Skin epidermis (tissue), 12 donors: ENCODE data around the gene TMEM190.
"Not testable (repeated sequence)": the region's sequence is repeated elsewhere in the genome, so short reads cannot be mapped to it uniquely, and the experiment has no call there.

Experiments used
- H3K27ac ChIP-seq, 21 experiments: fragments of 200-600 bp; sonication (generic) in 11 of 21; one replicate each; pipeline ENCODE4 v1.5.0; 2020; ENCODE audit warnings: mild to moderate bottlenecking in 3 of 21, inconsistent platforms in 2 of 21, moderate library complexity in 2 of 21
- H3K4me3 ChIP-seq, 7 experiments: fragments of 200-600 bp; sonication (generic) in 2 of 7; one replicate each; pipeline ENCODE4 v1.5.0; 2020; ENCODE audit warnings: inconsistent platforms in 2 of 7, mild to moderate bottlenecking in 2 of 7, moderate library complexity in 1 of 7

Gene TMEM190

DNA sequence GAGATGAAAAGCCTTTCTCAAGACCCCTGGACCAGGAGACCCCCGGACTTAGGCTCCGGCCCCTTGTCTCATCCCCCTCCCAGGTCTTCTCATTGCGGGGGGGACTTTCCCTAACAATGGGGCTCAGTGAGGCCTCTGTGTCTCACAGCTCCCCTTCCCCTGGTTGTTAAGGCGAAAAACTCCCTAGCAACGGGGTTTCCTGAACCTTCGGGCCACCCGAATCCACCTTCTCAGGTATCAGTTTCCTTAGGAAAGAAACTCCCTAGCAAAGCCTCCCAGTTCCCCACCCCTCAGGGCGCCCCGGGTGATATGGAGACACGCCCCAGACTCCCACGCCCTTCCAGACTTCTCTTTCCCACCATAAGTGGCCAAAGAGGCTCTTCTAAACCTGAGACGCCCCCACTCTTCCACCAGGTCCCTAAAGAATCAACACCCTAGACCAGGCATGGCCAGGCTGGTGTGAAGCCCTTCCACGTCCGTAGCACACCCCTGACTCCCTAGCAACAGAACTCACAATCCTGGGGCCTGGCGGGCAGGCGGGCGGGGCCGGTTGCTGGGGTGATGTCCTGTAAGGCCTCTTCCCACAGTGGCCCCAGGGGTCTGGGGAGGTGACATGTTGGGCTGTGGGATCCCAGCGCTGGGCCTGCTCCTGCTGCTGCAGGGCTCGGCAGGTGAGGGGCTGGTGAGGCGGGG is at the start of gene TMEM190:
TMEM190 (plus strand) TSS at position 586 of the 693 bp plus-strand sequence; CDS start at position 614, 28 bp downstream.
- Histone ChIP-seq H3K27ac (no peak within 1 kb of the TSS), H3K4me3 (no peak within 1 kb of the TSS)

DNA sequence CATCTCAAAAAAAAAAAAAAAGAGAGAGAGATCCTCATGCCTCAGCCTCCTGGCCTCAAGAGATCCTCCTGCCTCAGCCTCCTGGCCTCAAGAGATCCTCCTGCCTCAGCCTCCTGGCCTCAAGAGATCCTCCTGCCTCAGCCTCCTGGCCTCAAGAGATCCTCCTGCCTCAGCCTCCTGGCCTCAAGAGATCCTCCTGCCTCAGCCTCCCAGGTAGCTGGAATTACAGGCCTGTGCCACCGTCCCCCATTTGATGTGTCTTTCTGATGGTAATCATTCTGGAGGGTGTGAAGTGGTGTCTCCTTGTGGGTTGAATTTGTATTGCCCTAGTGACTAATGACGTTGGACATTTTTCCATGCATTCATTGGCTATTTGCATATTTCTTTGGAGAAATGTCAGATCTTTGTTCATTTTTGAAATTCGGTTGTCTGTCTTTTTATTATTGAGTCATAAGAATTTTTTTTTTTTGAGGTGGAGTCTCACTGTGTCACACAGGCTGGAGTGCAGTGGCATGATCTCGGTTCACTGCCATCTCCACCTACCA is 47.8 kb upstream of the TMEM190 start:
- H3K27ac ChIP-seq, H3K4me3 ChIP-seq: not testable (repeated sequence)

DNA sequence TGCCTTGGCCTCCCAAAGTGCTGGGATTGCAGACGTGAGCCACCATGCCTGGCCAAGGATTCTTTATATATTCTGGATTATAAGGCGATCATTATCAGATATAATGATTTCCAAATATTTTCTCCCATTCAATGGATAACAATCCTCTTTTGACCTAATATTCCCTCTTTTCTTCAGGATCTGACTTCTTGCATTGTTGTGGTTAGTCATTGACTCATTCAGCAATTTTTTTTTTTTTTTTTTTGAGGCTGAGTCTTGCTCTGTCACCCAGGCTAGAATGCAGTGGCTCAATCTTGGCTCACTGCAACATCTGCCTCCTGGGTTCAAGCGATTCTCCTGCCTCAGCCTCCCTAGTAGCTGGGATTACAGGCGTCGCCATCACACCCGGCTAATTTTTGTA is 46.8 kb upstream of the TMEM190 start:
- H3K27ac ChIP-seq, H3K4me3 ChIP-seq: not testable (repeated sequence)

DNA sequence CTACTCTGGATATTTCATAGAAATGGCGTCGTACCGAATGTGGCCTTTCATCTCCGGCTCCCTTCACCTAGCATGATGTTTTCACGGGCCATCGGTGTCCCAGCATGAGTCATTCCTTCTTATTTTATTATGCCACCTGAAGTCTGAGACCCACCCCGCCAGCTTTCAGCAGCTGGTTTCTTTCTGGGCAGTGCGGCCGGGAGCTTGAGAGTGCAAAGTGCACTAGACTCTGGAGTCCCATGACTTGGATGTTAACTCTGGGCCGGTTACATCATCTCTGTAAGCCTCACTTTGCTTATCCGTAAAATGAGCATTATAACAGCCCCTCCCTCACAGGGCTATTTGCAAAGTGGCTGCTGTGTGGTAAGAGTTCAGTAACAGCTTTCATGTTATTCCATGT is 42.8 kb upstream of the TMEM190 start:
- H3K4me3 ChIP-seq: no peak overlapping the region
- no peak overlapping the region for H3K27ac ChIP-seq

DNA sequence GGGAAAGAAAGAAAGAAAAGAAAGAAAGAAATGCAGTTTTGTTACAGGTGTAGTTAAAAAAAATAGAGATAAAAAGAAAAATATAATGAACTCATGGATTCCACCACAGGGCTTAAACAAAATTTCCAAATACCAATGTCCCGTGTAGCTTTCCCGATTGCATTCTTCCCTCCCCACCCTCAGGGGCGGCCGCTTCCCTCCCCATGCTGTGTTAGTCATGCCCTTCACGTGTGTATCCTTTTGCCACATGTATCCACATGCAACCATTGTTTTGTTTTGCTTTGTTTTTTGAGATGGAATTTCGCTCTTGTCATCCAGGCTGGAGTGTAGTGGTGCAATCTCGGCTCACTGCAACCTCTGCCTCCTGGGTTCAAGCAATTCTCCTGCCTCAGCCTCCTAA is 40.5 kb upstream of the TMEM190 start:
- Histone ChIP-seq H3K4me3 (no peak overlapping the region), H3K27ac (peak overlapping the region in 1 of 21 experiments; percentile 25)

DNA sequence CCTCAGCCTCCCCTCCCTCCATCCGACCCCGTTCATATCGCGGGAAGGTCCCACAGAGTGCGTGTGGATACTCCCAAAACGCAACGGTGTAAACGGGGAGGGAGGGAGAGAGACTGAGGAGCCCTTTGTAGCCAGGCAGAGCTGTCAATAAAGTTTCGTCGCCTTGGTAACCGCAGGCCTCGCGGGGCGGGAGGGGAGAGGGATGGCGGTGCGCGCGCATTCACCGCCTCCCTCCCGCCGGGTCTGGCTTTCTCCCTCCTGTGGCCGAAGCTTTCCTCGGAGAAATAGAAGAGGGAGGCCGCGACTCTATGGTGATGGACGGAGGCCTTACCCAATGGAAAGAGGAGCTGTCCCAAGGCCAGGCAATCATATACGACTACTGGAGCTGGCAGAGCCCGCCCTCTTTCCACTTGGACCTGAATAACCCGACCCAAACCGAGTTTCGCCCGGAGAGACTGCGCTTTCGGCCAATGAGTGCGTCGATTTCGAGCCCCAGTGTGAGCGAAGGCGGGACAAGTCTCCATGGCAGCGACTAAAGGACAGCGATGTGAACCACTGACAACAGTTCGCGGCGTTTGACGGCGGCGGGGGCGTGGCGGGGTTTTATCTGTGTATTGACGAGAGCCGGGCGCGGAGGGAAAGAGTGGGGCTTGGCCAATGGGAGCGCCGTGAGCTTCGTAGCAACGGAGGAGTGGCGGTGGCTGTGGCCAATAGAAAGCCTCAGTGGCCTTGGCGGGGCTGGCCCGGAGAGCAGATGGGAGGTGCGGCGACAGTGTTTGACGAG is 37.3 kb upstream of the TMEM190 start, which contains the start of gene KMT5C:
KMT5C (plus strand) TSS at position 772 of the 784 bp plus-strand sequence. CDS start 2,061 bp downstream, outside the sequence.
- H3K27ac ChIP-seq: peak within 1 kb of the TSS; percentile 77 to 99 (median 96)
- H3K4me3 ChIP-seq: peak within 1 kb of the TSS; percentile 49 to 88 (median 74)

DNA sequence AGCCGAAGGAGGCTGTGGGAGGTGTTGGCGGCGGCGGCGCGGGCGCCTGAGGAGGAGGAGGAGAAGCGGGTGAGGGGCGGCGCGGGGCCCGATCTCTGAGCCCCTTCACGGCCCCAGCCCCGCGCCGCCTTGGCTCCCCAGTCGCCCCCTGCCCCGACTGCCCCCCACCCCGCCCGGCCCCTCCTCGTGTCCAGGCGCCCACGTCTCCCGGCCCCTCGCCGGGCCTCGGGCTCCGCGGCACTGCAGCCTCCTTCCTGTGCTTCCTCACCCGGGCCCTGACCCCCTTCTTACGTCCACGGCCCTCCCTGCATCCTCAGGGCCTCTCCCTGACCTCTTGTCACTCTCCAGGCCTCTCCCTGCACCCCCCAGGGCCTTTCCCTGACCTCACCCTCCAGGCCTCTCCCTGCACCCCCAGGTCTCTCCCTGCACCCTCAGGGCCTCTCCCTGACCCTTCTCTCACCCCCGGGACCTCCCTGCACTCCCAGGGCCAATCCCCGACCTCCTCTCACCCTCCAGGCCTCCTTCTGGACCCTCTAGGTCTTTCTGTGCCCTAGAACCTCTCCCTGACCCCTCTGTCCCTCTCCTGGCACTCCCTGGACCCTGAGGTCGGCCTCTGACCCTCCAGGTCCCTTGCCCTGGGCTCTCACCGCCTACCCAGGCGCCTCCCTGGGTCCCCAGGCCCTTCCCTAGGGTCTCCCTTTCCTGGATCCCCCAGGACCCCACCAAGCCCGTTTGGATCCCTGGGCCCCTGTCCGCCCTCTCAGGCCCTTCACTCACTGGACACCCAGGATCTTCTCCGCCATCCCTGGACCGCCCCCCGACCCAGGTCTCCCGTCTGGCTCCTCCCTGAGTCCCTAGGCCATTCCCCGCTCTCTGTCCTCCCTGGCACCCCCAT is 36.5 kb upstream of the TMEM190 start:
- H3K4me3 ChIP-seq: peak overlapping the region; percentile 49 to 88 (median 74)
- peak overlapping the region; percentile 74 to 99 (median 95) for H3K27ac ChIP-seq

DNA sequence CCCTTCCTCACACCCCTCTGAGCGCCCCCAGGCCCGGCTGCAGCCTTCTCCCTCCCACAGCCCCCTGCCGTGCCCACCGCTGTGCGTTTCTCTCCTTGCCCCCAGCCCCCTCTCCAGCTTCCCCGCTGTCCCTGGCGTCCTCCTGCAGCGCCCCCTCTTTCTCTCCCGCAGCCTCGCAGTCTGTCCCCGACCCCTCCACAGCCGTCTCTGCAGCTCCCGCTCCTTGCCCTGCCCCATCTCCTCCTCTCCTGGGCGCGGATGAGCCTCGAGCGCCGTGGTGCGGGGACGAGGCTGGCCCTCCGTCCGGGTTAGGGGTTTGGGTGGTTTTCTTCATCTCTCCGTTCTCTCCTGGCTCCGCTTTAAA is 35.9 kb upstream of the TMEM190 start:
- Histone ChIP-seq H3K4me3 (peak overlapping the region; percentile 49 to 88 (median 74)), H3K27ac (peak overlapping the region in 20 of 21 experiments; percentile 74 to 99 (median 95))

DNA sequence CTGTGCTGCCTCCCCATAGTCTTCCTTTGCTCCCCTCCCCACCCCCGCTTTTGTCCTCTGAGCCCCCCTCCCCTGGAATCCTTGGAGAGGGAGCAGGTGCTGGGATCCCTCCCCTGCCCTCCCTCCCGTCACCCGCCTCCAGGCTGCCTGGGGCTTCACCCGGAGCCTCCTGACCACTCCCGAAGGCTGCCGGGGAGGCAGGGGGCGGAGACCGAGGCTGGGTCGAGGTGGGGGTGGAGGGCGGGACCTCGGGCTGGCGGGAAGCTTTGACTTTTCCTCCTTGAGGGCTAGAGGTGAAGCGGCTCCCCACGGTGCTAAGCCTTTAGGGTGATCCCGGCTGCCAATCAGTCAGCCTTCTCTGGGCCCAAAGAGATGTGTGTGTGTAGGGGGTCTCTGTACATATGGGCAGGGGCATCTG is 35.4 kb upstream of the TMEM190 start:
- peak overlapping the region; percentile 49 to 88 (median 74) for H3K4me3 ChIP-seq
- peak overlapping the region in 16 of 21 experiments; percentile 91 to 99 (median 95) for H3K27ac ChIP-seq

DNA sequence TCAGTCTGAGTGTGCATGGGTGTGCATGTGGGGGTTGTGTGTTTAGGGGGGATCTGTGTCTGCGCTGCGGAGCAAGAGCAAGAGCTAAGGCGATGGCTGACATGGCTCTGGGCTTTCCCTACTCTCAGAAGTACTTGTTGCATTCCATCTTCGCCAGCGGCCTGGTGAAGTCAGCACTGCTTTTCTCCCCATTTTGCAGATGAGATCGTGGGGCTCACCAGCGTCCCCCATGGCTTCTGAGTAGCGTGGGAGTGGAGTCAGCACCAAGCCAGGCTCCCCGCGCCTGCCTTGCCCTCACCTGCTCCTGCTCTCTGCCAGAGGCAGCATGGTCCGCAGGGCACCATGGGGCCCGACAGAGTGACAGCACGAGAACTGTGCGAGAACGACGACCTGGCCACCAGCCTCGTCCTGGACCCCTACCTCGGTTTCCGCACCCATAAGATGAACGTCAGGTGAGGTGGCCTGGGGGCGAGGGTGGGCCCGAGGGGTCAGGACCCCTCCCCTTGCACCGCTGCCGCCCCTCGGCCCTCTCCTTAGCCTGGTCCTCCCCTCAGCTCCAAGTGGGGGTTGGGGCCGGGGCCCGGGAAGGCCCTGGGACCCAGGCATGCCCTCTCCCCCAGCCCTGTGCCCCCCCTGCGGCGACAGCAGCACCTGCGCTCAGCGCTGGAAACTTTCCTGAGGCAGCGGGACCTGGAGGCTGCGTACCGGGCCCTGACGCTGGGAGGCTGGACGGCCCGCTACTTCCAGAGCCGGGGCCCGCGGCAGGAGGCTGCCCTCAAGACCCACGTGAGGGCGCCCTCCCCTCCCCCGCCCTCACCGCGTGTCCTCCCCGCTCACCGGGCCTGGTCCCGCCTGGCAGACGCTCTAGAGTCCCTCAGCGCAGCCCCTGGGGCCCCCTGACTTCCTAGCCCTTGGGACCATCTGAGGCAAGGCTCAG is 34.8 kb upstream of the TMEM190 start:
- peak overlapping the region in 1 of 21 experiments; percentile 14 for H3K27ac ChIP-seq
- H3K4me3 ChIP-seq: peak overlapping the region in 3 of 7 experiments; percentile 70 to 81 (median 74)

DNA sequence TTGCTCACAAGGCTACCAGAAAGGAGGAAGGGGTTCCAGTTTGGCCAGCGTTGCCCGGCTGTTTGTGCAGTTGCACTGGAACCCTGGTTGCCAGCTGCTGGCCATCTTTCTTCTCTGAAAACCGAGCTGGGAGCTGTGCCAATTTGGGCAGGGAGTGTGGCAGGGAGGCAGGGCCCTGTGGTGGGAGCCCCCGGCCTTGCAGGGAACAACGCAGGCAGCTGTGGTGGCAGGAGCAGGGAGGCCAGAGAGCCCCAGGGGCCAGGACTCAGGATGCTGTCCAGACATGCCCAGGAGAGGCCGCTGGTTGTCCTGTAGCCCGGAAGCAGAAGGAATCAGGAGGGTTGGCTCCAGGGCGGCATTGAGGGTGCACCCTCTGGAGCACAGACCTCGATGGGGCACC is 32.2 kb upstream of the TMEM190 start:
- H3K4me3 ChIP-seq: no peak overlapping the region
- H3K27ac ChIP-seq: no peak overlapping the region

DNA sequence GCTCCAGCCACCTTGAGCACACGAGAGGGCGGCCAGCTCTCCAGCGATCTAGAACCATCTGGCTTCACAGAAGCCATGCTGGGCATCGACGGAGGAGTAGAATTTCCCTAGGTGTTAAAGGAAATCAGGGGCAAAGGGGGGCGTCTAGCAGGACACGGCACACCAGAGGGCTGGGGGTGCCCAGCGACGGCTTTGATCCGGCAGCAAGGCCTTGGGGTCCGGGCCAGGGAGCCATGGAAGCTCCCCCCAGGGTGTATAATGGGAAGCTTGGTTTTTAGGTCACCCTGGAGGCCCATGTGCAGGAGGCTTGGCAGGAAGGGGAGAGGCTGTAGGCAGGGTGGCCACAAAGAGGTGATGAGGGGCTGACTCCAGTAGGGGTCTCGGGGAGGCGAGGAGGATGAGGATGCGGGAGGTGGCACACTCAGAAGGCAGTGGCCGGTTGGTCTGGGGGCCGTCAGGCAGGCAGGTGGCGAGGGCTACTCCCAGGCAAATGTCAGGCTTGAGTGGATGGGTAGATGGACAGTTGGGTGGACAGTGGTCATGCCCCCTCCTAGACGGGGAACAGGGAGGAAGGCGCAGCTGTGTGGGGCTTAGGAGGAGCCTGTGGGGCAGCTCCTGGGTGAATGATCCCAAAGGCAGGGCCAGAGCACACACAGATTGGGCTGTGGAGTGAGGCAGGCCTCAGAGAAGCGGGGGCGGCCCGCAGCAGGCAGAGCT is 31.4 kb upstream of the TMEM190 start:
- no peak overlapping the region for H3K4me3 ChIP-seq
- H3K27ac ChIP-seq: no peak overlapping the region

DNA sequence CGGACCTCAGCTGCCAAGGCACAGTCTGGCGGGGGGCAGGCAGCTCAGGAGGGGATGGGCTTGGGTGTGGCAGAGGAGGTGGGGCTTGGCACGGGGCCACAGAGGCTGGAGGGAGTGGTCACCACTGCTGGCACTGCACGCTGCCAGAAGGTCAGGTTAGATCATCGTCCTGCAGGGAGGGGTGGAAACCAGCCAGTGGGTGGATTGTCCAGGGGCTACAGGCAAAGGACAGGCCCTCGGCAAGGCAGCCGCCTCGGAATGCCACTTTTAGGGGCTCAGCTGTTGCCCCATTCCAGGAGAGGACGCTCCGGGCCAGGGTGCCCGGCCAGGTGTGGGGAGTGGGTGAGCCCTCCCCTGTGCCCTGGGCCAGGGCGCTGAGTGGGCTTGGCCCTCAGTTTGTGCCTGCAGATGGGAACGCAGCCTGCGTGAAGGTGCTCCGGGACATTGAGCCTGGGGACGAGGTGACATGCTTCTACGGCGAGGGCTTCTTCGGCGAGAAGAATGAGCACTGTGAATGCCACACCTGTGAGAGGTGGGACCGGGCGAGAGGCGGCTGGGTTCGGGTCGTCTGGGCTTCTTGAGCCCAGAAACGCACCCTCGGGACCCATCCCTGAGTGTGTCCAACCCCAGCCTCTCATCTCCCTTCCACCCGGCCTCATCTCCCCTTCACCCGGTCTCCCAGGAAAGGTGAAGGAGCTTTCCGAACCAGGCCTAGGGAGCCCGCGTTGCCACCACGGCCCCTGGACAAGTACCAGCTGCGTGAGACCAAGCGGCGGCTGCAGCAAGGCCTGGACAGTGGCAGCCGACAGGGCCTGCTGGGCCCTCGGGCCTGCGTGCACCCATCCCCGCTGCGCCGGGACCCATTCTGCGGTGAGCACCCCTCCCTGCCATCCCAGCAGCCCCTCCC is 30.6 kb upstream of the TMEM190 start:
- Histone ChIP-seq H3K4me3 (no peak overlapping the region), H3K27ac (no peak overlapping the region)

DNA sequence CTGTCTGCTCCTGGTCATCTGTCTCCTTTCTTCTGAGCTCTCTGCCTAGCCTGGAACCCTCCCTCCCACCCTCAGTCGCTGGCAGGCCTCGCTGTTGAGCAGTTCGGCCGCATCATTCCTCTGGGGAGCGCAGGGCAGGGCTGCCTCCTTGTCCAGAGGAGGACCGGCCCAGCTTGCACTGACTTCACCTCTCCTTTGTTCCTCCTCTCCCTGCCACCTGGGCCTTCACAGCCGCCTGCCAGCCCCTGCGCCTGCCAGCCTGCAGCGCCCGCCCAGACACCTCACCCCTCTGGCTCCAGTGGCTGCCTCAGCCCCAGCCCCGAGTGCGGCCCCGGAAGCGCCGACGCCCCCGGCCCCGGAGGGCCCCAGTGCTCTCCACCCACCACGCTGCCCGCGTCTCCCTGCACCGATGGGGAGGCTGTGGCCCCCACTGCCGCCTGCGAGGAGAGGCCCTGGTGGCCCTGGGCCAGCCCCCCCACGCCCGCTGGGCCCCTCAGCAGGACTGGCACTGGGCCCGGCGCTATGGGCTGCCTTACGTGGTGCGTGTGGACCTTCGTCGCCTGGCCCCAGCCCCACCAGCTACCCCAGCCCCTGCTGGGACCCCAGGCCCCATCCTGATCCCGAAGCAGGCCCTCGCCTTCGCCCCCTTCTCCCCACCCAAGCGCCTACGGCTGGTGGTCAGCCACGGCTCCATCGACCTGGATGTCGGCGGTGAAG is 29.7 kb upstream of the TMEM190 start:
- no peak overlapping the region for H3K4me3 ChIP-seq
- no peak overlapping the region for H3K27ac ChIP-seq

DNA sequence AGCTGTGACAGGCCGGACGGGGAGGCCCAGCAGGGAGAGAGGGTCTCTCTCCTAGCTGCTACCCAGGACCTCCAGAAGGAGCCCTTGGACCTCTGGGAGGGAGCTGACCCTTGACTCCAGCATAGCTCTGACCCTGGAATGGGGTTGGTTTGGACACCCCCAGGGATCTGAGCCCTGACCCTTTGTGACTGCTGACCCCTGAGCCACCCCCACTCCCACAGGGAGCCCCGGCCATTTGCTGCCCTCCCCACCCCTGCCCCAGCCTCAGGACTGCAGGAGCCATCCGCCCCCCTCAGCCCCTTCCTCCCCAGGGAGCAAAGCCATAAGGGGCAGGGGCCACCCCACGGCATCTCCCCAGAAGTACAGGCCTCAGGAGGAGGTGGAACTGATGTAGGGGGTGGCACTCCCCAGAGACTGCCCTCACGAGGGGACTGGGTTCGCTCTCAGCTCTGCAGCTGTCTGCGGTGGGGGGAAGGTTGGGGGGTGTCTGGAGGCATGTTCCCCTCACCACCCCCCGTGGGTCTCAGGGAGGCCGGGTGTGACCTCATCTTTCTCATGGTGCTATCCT is 29.1 kb upstream of the TMEM190 start:
- Histone ChIP-seq H3K4me3 (no peak overlapping the region), H3K27ac (no peak overlapping the region)
